Stimulated activated CD8-positive, alpha-beta memory T cell treated with anti-CD3 and anti-CD28 coated beads, Interleukin-4, amount 100 ng/mL, for 48 hours (primary cell): ENCODE measurements around the gene PPP1R1B.
"Not testable (repeated sequence)": the region's sequence is repeated elsewhere in the genome, so short reads cannot be mapped to it uniquely, and the experiment has no call there.

Experiments
- DNase-seq: peaks from one replicate; pipeline ENCODE4 v3.0.0-alpha.2; 2020

PPP1R1B gene

GRCh38 chr17:39626171-39627046 lies at the start of gene PPP1R1B:
Gene PPP1R1B, plus strand, starts transcription at chr17:39626952. Its CDS starts 441 bp downstream, at chr17:39627393.
- DNase-seq = no peak

GRCh38 chr17:39578272-39578671 lies 48.5 kb upstream of the PPP1R1B start:
- no peak for DNase-seq

GRCh38 chr17:39579318-39580081 lies 47.3 kb upstream of the PPP1R1B start:
- DNase-seq = no peak

GRCh38 chr17:39580082-39580468 lies 46.7 kb upstream of the PPP1R1B start:
- no peak for DNase-seq

GRCh38 chr17:39581071-39581758 lies 45.5 kb upstream of the PPP1R1B start:
- no peak for DNase-seq

- no peak for DNase-seq
These were observed 45.0 kb upstream of the PPP1R1B start for GRCh38 chr17:39581759-39582085.

GRCh38 chr17:39582658-39583057 lies 44.1 kb upstream of the PPP1R1B start:
- no peak for DNase-seq

- DNase-seq = not testable (repeated sequence)
These were observed 36.6 kb upstream of the PPP1R1B start for GRCh38 chr17:39590180-39590579.

GRCh38 chr17:39591958-39592954 lies 34.5 kb upstream of the PPP1R1B start:
- peak; percentile 62 for DNase-seq

- DNase-seq = no peak
These were observed 33.4 kb upstream of the PPP1R1B start for GRCh38 chr17:39593371-39593770.

GRCh38 chr17:39595294-39595693 lies 31.5 kb upstream of the PPP1R1B start:
- DNase-seq = no peak

- DNase-seq = no peak
These were observed 30.7 kb upstream of the PPP1R1B start for GRCh38 chr17:39595928-39596510.

GRCh38 chr17:39596543-39597267 lies 30.0 kb upstream of the PPP1R1B start:
- no peak for DNase-seq

- DNase-seq = no peak
These were observed 29.2 kb upstream of the PPP1R1B start for GRCh38 chr17:39597372-39598046.

- DNase-seq = no peak
These were observed 28.7 kb upstream of the PPP1R1B start for GRCh38 chr17:39598047-39598481.

GRCh38 chr17:39598630-39599003 lies 28.1 kb upstream of the PPP1R1B start:
- no peak for DNase-seq

GRCh38 chr17:39599004-39599664 lies 27.6 kb upstream of the PPP1R1B start:
- no peak for DNase-seq

- no peak for DNase-seq
These were observed 27.0 kb upstream of the PPP1R1B start for GRCh38 chr17:39599665-39600231.

GRCh38 chr17:39600288-39600996 lies 26.3 kb upstream of the PPP1R1B start:
- no peak for DNase-seq
